HUDEP-2 (cell line): Measurements from ENCODE around the gene ADAMTS10.
"Not testable (repeated sequence)": the region's sequence is repeated elsewhere in the genome, so short reads cannot be mapped to it uniquely, and the experiment has no call there.

Experiments used
- DNase-seq, 76 experiments: peaks; one replicate each; lab custom pipeline; 2025; ENCODE audit not compliant: unreplicated experiment in 76 of 76; lab: John Stamatoyannopoulos, UW

Gene ADAMTS10

DNA sequence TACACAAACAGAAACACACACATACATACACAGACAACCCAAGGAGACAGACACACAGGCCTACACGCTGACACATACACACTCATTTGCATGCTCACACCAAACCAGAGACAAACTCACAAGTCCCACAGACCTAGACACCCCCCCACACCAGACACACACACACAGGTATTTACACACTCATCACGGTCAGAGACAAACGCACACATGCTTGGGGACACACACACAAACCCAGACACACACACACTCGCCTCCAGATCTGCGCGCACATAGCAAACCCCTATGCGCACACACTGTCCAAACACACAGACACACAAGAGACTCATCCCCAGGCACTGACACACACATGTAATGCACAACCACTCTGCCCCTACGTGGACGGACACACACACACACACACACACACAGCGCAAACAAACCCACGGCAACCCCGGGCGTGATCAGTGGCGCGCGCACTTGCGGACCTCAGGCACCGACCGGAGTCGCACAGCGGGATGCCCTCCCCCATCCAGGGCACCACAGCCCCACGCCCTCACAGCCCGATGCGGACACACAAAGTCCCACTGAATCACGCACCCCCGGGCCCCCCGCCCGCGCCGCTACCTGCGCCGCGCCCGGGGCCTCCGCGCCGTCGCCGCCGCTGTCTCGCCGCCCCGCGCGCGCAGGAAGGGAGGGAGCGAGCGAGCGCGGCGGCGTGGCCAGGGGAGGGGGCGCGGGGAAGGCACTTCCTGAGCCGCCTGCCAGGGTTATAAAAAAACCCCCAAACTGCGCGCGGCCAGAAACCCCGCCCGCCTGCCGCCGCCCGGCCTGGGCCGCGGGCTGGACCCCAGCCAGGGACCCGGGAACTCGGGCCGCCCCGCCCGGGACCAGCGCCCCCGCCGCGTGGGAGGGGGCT lies at the start of gene ADAMTS10:
TSS of gene ADAMTS10 (minus strand) at position 675 of the 895 bp plus-strand sequence. CDS start 5,005 bp downstream, outside the sequence.
- DNase-seq, result peak in 6 of 76 experiments; percentile 15 to 39 (median 20)

DNA sequence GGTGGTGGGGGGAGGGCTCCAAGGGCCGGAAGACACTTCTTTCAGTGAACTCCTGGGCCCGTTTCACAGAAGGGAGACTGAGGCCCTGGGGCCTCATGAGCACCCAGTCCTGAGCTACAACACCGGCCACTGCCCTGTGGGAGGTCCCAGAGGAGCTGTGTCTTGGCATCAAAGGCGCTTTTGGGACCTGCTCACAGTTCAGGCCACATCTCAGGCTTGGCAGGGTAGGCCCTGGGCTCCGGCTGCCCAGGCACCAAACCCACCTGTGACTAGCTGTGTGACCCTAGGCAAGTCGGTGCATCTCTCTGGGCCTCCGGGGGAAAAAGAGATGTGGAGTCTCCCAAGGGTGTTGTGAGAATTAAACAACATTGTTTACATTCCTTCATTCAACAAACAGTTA lies 49.4 kb upstream of the ADAMTS10 start:
- no peak for DNase-seq

DNA sequence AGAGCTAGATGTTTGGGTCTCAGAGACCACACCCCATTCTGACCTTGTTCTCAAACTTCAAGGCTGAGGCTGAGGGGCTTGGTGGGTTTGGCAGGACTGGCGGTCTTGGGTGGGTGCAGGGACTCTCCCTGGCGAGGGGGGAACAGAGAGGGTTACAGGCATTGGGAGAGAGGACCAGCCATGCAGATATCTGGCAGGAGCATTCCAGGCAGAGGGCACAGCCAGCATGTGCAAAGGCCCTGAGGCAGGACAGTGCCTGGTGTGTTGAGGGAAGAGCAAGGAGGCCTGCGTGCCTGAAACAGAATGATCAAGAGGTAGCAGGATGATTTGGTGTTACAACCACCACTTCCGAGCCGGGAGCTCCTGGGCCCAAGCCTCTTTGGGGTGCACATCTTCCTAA lies 47.4 kb upstream of the ADAMTS10 start:
- no peak for DNase-seq

DNA sequence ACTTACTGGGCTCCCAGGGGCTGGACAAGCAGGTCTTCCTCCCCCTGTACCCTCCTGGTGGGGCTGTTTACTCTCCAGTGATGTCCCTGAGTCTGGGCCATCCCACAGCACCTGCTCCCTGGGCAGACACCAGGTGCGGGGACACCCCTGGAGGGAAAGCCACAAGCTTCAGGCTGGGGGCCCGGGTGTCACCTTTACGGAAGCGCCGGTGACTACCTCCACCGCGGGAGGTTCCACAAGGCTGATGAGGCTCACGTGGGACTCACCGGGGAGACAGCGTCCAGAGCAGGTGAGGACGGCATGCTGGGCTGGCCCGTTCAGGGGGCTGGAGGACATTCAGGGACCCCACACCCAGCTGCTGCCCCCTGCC lies 44.8 kb upstream of the ADAMTS10 start:
- no peak for DNase-seq

DNA sequence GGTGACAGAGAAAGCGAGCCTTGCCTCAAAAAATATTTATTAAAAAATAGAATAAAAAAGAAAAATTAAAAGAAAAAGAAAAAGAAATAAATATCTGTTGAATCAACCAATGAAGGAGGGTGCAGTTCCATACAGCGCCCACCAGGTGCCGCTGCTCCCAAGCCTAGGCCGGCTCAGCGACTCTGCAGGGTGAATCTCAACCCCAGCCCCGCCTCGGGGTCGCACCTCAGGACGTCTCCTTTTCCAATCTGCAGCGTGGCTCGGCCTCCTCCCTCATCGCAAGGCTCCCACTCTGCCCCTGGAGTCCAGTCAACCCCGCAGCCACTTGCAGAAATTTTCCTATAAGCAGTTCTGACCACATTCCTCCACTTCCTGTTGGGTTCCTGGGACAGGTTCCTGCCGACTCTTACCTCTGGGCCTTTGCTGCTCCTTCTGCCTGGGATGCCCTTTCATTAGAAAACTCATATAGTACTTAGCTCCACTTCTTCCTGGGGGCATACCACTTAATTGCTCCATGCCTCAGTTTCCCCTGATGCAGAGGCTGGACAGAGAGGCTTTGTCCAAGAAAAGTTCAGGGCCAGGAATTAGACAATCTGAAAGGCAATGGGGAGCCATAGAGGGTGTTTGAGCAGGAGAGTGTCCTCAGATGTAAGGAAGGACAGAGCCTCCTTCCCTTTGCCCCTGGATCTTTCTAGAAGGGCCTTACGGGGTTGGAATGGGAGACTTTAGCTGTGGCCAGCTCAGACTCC lies 44.2 kb upstream of the ADAMTS10 start:
- DNase-seq, result peak in 41 of 76 experiments; percentile 4 to 62 (median 27)

DNA sequence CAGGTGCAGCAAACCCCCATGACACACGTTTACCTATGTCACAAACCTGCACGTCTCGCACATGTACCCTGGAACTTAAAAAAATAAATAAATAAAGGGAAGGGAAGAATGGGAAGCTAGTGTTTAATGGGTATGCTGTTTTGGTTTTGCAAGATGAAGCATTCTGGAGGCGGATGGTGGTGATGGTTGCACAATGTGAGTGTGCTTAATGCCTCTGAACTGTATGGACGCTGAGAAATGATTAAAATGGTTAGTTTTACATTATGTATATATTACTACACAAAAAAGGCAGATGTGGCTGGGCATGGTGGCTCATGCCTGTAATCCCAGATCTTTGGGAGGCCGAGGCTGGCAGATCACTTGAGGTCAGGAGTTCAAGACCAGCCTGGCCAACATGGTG lies 37.7 kb upstream of the ADAMTS10 start:
- DNase-seq, result no peak

DNA sequence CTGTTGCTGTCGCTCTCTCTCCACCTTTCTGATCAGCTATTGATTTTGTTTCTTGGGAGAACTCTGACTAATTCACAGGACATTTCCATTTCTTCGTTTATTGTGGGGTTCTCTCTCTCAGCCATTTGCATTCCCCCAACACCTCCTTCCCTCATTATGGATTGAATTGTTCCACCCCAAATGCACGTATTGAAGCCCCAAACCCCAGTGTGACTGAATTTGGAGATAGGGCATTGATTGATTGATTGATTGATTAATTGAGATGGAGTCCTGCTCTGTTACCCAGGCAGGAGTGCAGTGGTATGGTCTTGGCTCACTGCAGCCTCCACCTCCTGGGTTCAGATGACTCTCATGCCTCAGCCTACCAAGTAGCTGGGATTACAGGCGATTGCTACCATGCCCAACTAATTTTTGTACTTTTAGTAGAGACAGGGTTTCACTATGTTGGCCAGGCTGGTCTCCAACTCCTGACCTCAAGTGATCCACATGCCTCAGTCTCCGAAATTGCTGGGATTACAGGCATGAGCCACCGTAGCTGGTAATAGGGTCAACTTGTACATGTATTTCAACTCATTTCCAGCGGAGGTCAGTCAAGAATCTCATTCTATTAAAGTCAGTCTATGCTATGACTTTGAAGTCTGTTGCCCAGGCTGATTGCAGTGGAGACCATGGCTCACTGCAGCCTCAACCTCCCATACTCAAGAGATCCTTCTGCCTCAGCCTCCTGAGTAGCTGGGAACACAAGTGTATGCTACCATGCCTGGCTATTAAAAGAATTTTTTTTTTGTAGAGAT lies 33.5 kb upstream of the ADAMTS10 start:
- no peak for DNase-seq

DNA sequence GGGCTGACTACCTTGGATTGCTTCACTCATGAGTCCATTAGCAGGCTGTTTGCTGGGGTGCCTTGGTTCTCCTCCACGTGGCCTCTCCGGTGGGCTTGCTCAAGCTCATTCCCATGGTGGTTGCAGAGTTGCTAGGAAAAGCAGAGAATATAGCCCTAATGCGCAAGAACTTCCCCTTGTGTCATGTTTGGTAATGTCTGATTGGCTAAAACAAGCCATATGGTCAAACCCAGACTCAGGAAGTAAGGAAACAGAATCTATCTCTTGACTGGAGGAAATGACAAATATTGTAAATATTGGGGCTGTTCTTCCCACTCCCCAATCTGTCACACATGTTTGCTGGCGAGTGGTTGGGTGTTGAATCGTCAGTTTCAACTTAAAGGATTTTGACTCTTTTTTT lies 32.0 kb upstream of the ADAMTS10 start:
- DNase-seq, result no peak

DNA sequence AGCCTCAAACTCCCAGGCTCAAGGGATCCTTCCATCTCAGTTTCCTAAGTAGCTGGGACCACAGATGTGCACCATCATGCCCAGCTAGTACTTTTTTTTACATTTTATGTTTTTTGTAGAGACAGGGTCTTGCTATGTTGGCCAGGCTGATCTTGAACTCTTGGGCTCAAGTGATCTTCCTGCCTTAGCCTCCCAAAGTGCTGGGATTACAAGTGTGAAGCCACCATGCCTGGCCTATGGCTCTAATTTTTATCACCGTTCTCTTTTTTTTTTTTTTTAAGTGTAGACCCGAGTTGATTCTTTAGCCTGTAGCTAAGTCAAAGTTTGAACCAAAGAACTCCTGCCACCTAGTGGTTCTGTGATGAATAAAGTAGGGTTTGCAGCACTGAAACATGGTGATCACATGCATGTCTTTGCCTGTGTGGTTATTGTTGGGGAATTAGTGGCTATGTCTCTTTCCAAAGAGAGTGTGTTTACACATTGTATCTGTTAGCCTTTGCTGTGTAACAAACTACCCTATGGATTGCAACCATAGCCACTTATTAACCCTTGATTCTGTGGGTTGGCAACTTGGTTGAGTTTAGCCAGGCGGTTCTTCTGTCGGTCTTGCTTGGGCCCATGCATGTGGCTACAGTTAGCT lies 31.5 kb upstream of the ADAMTS10 start:
- DNase-seq, result peak in 18 of 76 experiments; percentile 3 to 60 (median 32)

DNA sequence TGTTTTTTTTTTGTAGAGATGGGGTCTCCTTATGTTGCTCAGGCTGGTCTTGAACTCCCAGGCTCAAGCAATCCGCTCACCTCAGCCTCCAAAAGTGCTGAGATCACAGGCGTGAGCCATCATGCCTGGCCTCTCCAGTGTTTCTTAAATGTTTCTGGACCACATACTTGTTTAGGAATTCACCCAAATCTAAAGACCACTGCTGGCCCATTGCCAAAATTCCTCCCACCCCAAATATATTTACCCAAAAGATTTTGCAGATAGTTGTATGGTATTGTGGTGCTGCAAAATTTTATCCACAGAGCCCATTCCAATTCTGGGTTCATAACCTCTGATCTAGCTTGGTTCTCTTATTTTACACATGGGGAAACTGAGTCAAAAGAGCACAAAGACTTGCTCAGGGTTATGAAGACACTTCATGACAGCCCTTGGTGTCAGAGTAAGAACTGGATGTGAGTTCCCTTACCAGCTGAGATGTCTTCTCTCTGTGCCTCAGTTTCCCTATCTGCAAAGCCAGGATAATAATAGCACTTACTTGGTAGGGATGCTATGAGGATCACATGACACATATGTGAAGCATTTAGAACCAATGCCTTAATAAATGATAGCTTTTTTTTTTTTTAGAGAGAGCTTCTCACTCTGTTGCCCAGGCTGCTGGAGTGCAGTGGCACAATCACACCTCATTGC lies 30.8 kb upstream of the ADAMTS10 start:
- DNase-seq, result no peak

DNA sequence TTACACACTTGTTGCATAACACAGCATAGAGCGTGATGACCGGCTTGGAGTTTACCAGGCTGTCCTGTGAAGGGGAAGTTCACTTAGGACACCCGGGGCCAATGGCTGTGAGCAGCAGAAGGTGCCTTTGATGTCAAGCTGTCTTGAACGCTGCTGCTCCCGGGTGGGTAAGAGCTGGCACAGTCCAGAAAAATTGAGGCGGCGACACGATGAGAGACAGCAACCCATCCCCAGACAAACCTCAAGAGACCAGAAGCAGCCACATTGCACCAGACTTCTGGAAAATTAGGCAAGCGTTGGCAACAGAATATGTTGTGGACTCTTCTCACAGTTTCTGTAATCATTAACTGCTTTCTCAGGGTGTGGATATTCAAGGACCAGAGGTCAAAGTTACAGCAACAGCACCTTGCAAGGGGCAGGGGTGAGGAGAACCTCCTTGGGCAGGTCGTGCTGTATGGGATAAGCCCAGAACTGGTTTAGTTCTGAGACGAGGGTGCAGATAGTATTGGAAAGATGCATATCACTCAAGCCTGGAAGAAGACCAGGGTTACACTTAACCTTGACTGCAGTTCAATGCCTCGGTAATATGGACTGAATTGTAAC lies 30.0 kb upstream of the ADAMTS10 start:
- no peak for DNase-seq

DNA sequence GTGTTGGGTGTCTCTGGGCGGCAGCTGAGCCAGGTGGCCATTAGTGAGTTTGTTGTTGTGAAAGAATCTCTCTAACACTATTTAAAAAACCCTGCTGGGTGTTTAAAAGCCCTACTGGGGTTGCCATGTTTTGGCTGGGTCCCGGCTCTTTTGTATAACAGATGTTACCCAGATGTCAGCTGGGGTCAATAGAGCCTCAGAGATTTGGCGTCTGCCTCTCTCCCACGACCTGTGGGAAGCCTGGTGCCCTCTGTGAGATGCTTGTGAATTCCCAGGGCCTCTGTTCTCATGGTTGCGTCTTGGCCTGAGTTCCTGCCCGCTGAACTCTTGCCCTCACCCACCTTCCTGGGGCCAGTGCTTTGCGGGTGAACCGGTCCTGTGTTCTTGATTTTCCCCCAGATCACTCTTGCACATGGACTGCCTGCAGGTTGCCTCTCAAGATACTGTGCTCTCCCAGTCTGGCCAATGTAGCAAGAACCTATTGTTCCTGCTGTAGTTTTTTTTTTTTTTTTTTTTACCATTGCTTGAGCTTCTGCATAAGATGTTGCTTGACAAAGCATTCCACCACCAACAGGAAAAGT lies 29.4 kb upstream of the ADAMTS10 start:
- DNase-seq, result no peak

DNA sequence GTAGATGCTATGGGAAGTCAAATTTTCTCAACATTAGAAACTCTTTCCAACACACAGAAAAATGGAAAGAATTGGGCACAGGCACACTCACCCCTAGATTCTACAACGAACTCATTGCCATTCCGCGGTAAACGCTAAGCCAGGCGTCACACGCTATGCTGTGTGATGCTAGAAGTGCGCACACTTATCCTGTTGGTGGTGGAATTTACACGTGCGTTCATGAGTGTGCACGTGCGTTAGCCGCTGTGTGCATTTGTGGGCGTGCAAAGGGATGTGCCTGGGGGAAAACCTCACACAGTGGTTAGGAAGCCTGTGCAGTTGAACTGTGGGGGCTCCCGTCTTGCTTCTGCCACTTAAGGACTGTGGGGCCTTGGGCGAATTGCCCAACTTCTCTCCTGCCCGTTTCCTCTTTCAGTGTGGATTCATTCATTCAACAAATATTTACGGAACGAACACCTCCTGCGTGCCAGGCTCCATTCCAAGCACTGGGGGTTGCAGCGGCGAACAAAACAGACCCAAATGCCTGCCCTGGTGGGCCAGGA lies 27.6 kb upstream of the ADAMTS10 start:
- DNase-seq, result no peak

DNA sequence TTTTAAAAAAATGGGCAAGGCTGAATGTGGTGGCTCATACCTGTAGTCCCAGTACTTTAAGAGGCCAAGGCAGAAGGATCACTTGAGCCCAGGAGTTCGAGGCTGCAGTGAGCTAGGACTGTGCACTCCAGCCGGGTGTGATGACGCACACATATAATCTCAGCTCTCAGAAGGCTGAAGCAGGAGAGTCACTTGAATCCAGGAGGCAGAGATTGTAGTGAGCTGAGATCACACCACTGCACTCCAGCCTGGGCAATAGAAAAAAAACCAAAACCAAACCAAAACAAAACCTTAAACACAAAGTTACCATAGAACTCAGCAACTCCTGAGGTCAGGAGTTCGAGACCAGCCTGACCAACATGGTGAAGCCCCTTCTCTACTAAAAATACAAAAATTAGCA lies 26.6 kb upstream of the ADAMTS10 start:
- not testable (repeated sequence) for DNase-seq

DNA sequence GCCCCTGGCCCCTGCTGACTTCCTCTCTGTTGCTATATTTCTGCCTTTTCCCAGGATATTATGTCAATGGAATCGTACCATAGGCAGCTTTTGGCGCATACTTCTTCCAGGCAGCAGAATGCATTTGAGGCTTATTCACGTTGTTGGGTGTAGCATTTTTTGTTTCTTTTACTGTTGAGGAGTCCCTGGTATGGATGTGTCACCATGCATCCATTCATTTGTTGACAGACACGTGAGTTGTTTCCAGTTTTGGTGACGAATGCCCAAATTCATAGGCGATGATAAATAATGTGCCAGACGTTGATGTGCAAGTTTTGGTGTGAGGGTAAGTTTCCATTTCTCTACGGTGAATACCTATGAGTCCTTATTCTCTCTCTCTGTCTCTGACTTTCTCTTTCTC lies 24.9 kb upstream of the ADAMTS10 start:
- DNase-seq, result no peak

DNA sequence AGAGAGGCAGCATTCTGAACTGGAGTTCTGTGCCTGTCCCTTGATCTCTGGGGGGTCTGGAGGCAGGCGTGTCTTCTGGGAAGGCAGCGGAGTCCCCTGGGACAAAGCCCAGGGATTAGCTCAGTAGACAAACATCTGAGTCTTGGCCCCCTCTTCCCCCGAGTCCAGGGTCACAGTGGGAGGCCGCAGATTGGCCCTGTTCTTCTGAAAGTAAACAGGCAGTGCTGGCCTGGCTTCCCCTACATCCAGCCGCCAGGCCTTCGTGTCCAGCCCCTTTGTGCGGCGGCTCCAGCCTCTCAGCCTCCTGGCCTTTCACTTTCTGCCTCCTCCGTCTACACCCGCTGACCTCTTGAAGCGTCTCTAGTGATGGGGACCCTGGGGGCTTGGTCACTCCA lies 20.9 kb upstream of the ADAMTS10 start:
- no peak for DNase-seq

DNA sequence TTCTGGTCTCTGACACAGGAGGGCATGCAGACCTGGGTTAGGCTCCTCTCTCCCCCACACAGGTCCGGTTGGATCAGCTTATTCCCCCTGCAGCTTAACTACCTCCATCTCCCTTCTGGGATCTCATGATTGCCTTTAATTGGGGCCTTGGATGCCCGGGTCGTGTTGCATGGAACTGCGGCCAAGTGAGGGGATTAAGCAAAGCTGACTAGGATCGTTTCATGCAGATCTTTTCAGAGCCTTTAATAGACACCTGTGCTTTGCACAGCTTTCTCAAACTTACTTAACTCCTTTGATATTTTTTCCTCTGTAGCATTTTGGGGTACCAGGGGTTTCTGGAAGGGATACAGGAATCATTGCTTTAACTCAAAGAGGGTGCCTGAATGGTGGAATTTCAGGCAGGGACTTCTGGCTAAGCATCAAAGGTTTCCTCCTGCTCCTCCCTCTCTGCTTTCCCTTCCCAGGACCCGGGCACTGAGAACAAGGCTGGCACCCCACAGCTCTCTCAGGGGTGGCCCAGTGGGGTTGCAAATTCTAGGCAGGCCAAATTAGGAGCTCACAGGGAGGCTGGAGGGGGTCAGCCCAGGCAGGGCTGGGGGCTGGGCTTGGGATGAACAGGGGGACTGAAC lies 20.4 kb upstream of the ADAMTS10 start:
- no peak for DNase-seq

DNA sequence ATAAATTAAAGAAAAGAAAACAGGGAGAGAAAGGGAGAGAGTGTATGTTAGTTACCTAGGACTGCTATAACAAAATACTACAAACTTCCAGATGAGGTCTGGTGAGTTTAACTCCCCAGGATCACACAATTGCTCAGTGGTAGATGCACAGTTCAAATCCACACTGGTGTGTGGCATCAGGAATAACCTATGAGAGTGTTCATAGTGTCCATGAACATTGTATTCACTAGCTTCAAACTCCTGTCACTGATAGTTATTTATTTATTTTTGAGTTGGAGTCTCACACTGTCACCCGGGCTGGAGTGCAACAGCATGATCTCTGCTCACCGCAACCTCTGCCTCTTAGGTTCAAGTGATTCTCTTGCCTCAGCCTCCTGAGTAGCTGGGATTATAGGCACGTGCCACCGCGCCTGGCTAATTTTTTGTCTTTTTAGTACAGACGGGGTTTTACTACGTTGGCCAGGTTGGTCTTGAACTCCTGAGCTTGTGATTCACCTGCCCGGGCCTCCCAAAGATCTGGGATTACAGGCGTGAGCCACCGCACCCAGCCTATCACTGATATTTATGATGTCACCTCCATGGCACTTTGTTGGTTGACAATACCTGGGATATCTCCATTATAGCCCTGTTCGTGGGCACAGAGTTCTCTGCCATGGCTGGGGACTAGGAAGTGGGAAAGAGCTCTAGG lies 19.6 kb upstream of the ADAMTS10 start, which contains the start of gene NFILZ:
TSS of gene NFILZ (plus strand) at position 638 of the 688 bp plus-strand sequence. CDS start 46,133 bp downstream, outside the sequence.
- DNase-seq, result no peak
